HCT116 (cell line): ENCODE data around the gene TNS3. TPM values are rescaled to one million over a fixed set of nuclear protein-coding genes. Genes with fewer than 3 reads are reported as not detected.

Experiments
- ATAC-seq: fragments of 200-7000 bp; cut with Tn5 transposase; 2 replicates; pipeline ENCODE4 v1.9.1; 2020; ENCODE audit warnings: mild to moderate bottlenecking, moderate library complexity
- BruUV-seq: library from RNA; stranded (reverse); fragments of 400-500 nt; replicated peaks from 2 replicates; lab custom pipeline; 2021; lab: Mats Ljungman, UMichigan
- CTCF ChIA-PET: fragments of 300-600 bp; sonication (Branson Sonifier 250); formaldehyde crosslinking; loops from one replicate; lab custom pipeline; 2021; ENCODE audit warnings: antibody characterized with exemption; lab: Charles Lee
- POLR2A ChIA-PET: fragments of 300-600, 350-600 bp; sonication (Branson Sonifier 250); formaldehyde crosslinking; loops from one replicate; lab custom pipeline; 2021; ENCODE audit warnings: antibody characterized with exemption; lab: Charles Lee
- RAD21 ChIA-PET, 2 experiments: fragments of 300-600 bp; sonication (Branson Sonifier 250); formaldehyde crosslinking; loops; one replicate each; lab custom pipeline; 2023; ENCODE audit warnings: low total read pairs in 2 of 2; ENCODE audit not compliant: uncharacterized antibody in 2 of 2, unreplicated experiment in 2 of 2, low non-redundant PET in 1 of 2; lab: Charles Lee
- DNase-seq: peaks from one replicate; pipeline ENCODE4 v3.0.0-alpha.2; 2010; ENCODE audit warnings: low read depth, low spot score
- H2AFZ ChIP-seq: fragments of 200-600 bp; shearing (Covaris generic), sonication (generic); 2 replicates; pipeline ENCODE4 v1.6.1; 2017; ENCODE audit warnings: low read depth, mixed run types, mixed read lengths, antibody characterized with exemption, low read length; ENCODE audit not compliant: poor library complexity, severe bottlenecking
- H3K27ac ChIP-seq: 2 replicates; pipeline ENCODE4 v1.5.1; 2012; ENCODE audit warnings: low read depth, low read length
- H3K27me3 ChIP-seq: fragments of 200-600 bp; sonication (generic); 2 replicates; pipeline ENCODE4 v1.6.1; 2016; ENCODE audit warnings: mixed run types, low read length, mixed read lengths; ENCODE audit not compliant: insufficient read depth
- H3K36me3 ChIP-seq, 2 experiments: fragments of 200-500 bp in 1 of 2; fragments of 200-600 bp in 1 of 2; sonication (Bioruptor generic) in 1 of 2; sonication (generic) in 1 of 2; 2 replicates each; pipeline versions ENCODE4 v1.5.1 to v1.6.1; 2014 to 2016; ENCODE audit warnings: low read length in 2 of 2, inconsistent platforms in 1 of 2, mixed read lengths in 1 of 2, mixed run types in 1 of 2; ENCODE audit not compliant: insufficient read depth in 2 of 2, control insufficient read depth in 1 of 2
- H3K4me1 ChIP-seq, 2 experiments: fragments of 200-600 bp in 1 of 2; sonication (generic) in 1 of 2; 2 replicates each; pipeline versions ENCODE4 v1.5.1 to v1.6.1; 2012 to 2017; ENCODE audit warnings: low read length in 2 of 2, inconsistent platforms in 1 of 2, mild to moderate bottlenecking in 1 of 2, mixed read lengths in 1 of 2, mixed run types in 1 of 2, moderate library complexity in 1 of 2; ENCODE audit not compliant: insufficient read depth in 2 of 2, control insufficient read depth in 1 of 2
- H3K4me2 ChIP-seq: fragments of 200-600 bp; sonication (generic); 2 replicates; pipeline ENCODE4 v1.6.1; 2017; ENCODE audit warnings: mixed run types, low read length, mixed read lengths
- H3K4me3 ChIP-seq, 2 experiments: fragments of 200-600 bp in 1 of 2; sonication (generic) in 1 of 2; replicated peaks in 1 of 2; 2 replicates each; pipeline ENCODE4 v1.5.1; 2011 to 2016; ENCODE audit warnings: low read length in 2 of 2, control low read depth in 1 of 2, low read depth in 1 of 2, mild to moderate bottlenecking in 1 of 2, mixed read lengths in 1 of 2, mixed run types in 1 of 2
- H3K79me2 ChIP-seq: fragments of 200-600 bp; sonication (generic); 2 replicates; pipeline ENCODE4 v1.6.1; 2017; ENCODE audit warnings: mild to moderate bottlenecking, mixed run types, low read length, moderate library complexity, mixed read lengths; ENCODE audit not compliant: insufficient read depth
- H3K9ac ChIP-seq: fragments of 200-600 bp; sonication (generic); 2 replicates; pipeline ENCODE4 v1.6.1; 2016; ENCODE audit warnings: low read length, mixed read lengths
- H3K9me2 ChIP-seq: fragments of 200-600 bp; sonication (generic), shearing (Covaris generic); 2 replicates; pipeline ENCODE4 v1.6.1; 2017; ENCODE audit warnings: mixed run types, mild to moderate bottlenecking, moderate library complexity; ENCODE audit not compliant: insufficient read depth
- H3K9me3 ChIP-seq, 2 experiments: fragments of 200-500 bp in 1 of 2; fragments of 200-600 bp in 1 of 2; sonication (Bioruptor generic) in 1 of 2; sonication (generic) in 1 of 2; 2 replicates each; pipeline ENCODE4 v1.6.1; 2014 to 2017; ENCODE audit warnings: low read length in 2 of 2, mixed read lengths in 2 of 2, inconsistent platforms in 1 of 2, low read depth in 1 of 2, mild to moderate bottlenecking in 1 of 2, mixed run types in 1 of 2, moderate library complexity in 1 of 2; ENCODE audit not compliant: control insufficient read depth in 1 of 2, insufficient read depth in 1 of 2
- H4K20me1 ChIP-seq: fragments of 200-600 bp; sonication (generic), shearing (Covaris generic); 2 replicates; pipeline ENCODE4 v1.6.1; 2017; ENCODE audit warnings: mixed run types, mild to moderate bottlenecking, moderate library complexity; ENCODE audit not compliant: insufficient read depth
- CBX3 ChIP-seq: IDR thresholded peaks from 2 replicates; pipeline ENCODE4 v1.6.1; 2012; ENCODE audit warnings: low read depth
- CEBPB ChIP-seq: IDR thresholded peaks from 2 replicates; pipeline ENCODE4 v1.6.1; 2012; ENCODE audit warnings: low read depth
- ELF1 ChIP-seq: IDR thresholded peaks from 2 replicates; pipeline ENCODE4 v1.6.1; 2012; ENCODE audit warnings: low read depth, borderline replicate concordance
- EZH2 ChIP-seq: fragments of 200-600 bp; sonication (generic); IDR thresholded peaks from 2 replicates; pipeline ENCODE4 v1.6.1; 2017; ENCODE audit warnings: antibody characterized with exemption, mixed run types
- JUND ChIP-seq: IDR thresholded peaks from 2 replicates; pipeline ENCODE4 v1.6.1; 2012
- POLR2AphosphoS5 ChIP-seq: IDR thresholded peaks from 2 replicates; pipeline ENCODE4 v1.6.1; 2011; ENCODE audit warnings: mild to moderate bottlenecking, low read depth, low read length, moderate library complexity
- RAD21 ChIP-seq: IDR thresholded peaks from 2 replicates; pipeline ENCODE4 v1.6.1; 2012; ENCODE audit warnings: low read depth, mild to moderate bottlenecking
- SIN3A ChIP-seq: IDR thresholded peaks from 2 replicates; pipeline ENCODE4 v1.6.1; 2012; ENCODE audit warnings: low read depth
- SRF ChIP-seq: IDR thresholded peaks from 2 replicates; pipeline ENCODE4 v1.6.1; 2012; ENCODE audit warnings: low read depth
- ZNF274 ChIP-seq: fragments of 200-500 bp; sonication (Bioruptor generic); IDR thresholded peaks from 2 replicates; pipeline ENCODE4 v1.6.1; 2014; ENCODE audit warnings: mild to moderate bottlenecking, low read depth, low read length, inconsistent platforms
- intact Hi-C: fragments of 100-400 bp; cut with micrococcal nuclease; formaldehyde crosslinking; loops from 2 replicates; pipeline ENCODE4 v1.10.0; 2022
- total RNA-seq: library from RNA; stranded (reverse); gene quantifications from one replicate; pipeline ENCODE4 v1.2.1, GENCODE V29; 2021; ENCODE audit not compliant: unreplicated experiment
- TF ChIP-seq, protein P1 (sequence below): IDR thresholded peaks from 2 replicates; pipeline ENCODE4 v1.6.1; 2012
- TF ChIP-seq, protein P2 (sequence below): IDR thresholded peaks from 2 replicates; pipeline ENCODE4 v1.6.1; 2012; ENCODE audit warnings: low read depth
- TF ChIP-seq, protein P3 (sequence below), 3 experiments: fragments of 200-600 bp in 1 of 3; sonication (generic) in 1 of 3; IDR thresholded peaks in 2 of 3; conservative IDR thresholded peaks in 1 of 3; 2 replicates each; pipeline ENCODE4 v1.5.1; 2012 to 2017; ENCODE audit warnings: low read depth in 2 of 3, low read length in 2 of 3, antibody characterized with exemption in 1 of 3, borderline replicate concordance in 1 of 3, control low read depth in 1 of 3, mild to moderate bottlenecking in 1 of 3, mixed read lengths in 1 of 3, mixed run types in 1 of 3, moderate library complexity in 1 of 3; ENCODE audit not compliant: insufficient read depth in 1 of 3
- TF ChIP-seq, protein P4 (sequence below): IDR thresholded peaks from 2 replicates; pipeline ENCODE4 v1.6.1; 2012

TNS3 gene
- total RNA-seq, 1 experiment from 2014 or later, result 9.1 TPM

DNA sequence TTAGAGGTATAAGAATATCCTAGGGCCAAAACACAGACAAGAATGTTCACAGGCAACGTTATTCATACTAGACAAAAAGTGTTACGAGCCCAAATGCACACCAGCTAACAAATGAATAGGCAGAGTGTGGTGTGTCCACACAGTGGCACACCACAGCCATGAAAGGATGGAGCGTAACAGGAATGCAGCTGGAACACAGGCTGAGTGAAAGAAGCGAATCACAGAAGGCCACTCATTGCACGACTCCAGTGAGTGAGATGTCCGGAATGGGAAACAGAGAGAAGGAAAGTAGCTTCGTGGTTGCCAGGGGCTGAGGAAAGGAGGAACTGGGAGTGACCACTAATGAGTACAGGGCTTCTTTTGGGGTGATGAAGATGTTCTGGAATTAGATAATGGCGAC lies 198.8 kb downstream of the TNS3 start:
- Histone ChIP-seq H3K4me3 (no peak overlapping the region), H3K9me3 (no peaks in the 10 kb centered on the region), H3K9ac (no peak overlapping the region), H3K4me2 (no peak overlapping the region), H3K27me3 (no peaks in the 10 kb centered on the region), H3K79me2 (no peaks in the 10 kb centered on the region), H3K4me1 (peaks cover 29 to 31% of the 10 kb centered on the region in 2 experiments), H3K27ac (no peak overlapping the region), H4K20me1 (no peaks in the 10 kb centered on the region), H3K36me3 (no peaks in the 10 kb centered on the region), H2AFZ (no peak overlapping the region), H3K9me2 (no peaks in the 10 kb centered on the region)
- CTCF ChIA-PET, result no interaction called here
- DNase-seq (no peak), ATAC-seq (no peak)
- RAD21 ChIA-PET, result no interaction called here
- POLR2A ChIA-PET, result no interaction called here
- intact Hi-C loops, result no loop called here
- no TSS peak for BruUV-seq
- TF ChIP-seq, protein P1, sequence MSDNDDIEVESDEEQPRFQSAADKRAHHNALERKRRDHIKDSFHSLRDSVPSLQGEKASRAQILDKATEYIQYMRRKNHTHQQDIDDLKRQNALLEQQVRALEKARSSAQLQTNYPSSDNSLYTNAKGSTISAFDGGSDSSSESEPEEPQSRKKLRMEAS, result no peak
- TF ChIP-seq CBX3, result no peak
- TF ChIP-seq, protein P2, sequence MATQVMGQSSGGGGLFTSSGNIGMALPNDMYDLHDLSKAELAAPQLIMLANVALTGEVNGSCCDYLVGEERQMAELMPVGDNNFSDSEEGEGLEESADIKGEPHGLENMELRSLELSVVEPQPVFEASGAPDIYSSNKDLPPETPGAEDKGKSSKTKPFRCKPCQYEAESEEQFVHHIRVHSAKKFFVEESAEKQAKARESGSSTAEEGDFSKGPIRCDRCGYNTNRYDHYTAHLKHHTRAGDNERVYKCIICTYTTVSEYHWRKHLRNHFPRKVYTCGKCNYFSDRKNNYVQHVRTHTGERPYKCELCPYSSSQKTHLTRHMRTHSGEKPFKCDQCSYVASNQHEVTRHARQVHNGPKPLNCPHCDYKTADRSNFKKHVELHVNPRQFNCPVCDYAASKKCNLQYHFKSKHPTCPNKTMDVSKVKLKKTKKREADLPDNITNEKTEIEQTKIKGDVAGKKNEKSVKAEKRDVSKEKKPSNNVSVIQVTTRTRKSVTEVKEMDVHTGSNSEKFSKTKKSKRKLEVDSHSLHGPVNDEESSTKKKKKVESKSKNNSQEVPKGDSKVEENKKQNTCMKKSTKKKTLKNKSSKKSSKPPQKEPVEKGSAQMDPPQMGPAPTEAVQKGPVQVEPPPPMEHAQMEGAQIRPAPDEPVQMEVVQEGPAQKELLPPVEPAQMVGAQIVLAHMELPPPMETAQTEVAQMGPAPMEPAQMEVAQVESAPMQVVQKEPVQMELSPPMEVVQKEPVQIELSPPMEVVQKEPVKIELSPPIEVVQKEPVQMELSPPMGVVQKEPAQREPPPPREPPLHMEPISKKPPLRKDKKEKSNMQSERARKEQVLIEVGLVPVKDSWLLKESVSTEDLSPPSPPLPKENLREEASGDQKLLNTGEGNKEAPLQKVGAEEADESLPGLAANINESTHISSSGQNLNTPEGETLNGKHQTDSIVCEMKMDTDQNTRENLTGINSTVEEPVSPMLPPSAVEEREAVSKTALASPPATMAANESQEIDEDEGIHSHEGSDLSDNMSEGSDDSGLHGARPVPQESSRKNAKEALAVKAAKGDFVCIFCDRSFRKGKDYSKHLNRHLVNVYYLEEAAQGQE, result no peak
- TF ChIP-seq ZNF274, result no peak
- TF ChIP-seq CEBPB, result no peak
- TF ChIP-seq SRF, result no peak
- no peak for TF ChIP-seq SIN3A
- TF ChIP-seq, protein P3, sequence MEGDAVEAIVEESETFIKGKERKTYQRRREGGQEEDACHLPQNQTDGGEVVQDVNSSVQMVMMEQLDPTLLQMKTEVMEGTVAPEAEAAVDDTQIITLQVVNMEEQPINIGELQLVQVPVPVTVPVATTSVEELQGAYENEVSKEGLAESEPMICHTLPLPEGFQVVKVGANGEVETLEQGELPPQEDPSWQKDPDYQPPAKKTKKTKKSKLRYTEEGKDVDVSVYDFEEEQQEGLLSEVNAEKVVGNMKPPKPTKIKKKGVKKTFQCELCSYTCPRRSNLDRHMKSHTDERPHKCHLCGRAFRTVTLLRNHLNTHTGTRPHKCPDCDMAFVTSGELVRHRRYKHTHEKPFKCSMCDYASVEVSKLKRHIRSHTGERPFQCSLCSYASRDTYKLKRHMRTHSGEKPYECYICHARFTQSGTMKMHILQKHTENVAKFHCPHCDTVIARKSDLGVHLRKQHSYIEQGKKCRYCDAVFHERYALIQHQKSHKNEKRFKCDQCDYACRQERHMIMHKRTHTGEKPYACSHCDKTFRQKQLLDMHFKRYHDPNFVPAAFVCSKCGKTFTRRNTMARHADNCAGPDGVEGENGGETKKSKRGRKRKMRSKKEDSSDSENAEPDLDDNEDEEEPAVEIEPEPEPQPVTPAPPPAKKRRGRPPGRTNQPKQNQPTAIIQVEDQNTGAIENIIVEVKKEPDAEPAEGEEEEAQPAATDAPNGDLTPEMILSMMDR (IDR thresholded peaks at IDR 0.05 in 2 of 3, conservative IDR thresholded peaks at IDR 0.05 in 1 of 3; ENCODE audit: borderline replicate concordance in 1 of 3, insufficient read depth in 1 of 3, low read depth in 2 of 3, low read length in 2 of 3), result no peak
- no peak for TF ChIP-seq POLR2AphosphoS5
- TF ChIP-seq JUND, result no peak
- no peak for TF ChIP-seq EZH2
- TF ChIP-seq, protein P4, sequence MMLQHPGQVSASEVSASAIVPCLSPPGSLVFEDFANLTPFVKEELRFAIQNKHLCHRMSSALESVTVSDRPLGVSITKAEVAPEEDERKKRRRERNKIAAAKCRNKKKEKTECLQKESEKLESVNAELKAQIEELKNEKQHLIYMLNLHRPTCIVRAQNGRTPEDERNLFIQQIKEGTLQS, result no peak
- TF ChIP-seq RAD21, result no peak
- TF ChIP-seq ELF1, result no peak
